HepG2 (cell line): ENCODE measurements around the gene PLCB4. TPM values are rescaled to one million over a fixed set of nuclear protein-coding genes. Genes with fewer than 3 reads are reported as not detected.

Experiments
- ESRRA ChIP-seq: sonication (generic); formaldehyde crosslinking; IDR thresholded peaks from 2 replicates; pipeline ENCODE4 v1.5.1; 2020; ENCODE audit warnings: mild to moderate bottlenecking, low read depth, missing genetic modification reagents
- FOXP1 ChIP-seq, 2 experiments: fragments of 450-650 bp in 1 of 2; IDR thresholded peaks; 2 replicates each; pipeline ENCODE4 v1.6.1; 2017 to 2018; ENCODE audit warnings: antibody characterized with exemption in 1 of 2
- HNRNPL ChIP-seq: fragments of 200-400 bp; formaldehyde crosslinking; IDR thresholded peaks from 2 replicates; pipeline ENCODE4 v1.6.1; 2017; ENCODE audit warnings: mild to moderate bottlenecking, low read depth, low read length
- KLF16 ChIP-seq, 2 experiments: sonication (generic) in 1 of 2; formaldehyde crosslinking in 1 of 2; IDR thresholded peaks; 2 replicates each; pipeline versions ENCODE4 v1.6.1 to v1.8.0; 2016 to 2023; ENCODE audit warnings: missing genetic modification reagents in 2 of 2, missing compliant biosample characterization in 1 of 2
- LCORL ChIP-seq, 2 experiments: fragments of 450-650 bp in 1 of 2; sonication (generic) in 1 of 2; formaldehyde crosslinking in 1 of 2; IDR thresholded peaks; 2 replicates each; pipeline versions ENCODE4 v1.5.0 to v1.6.1; 2017 to 2020; ENCODE audit warnings: antibody characterized with exemption in 1 of 2, missing genetic modification reagents in 1 of 2
- MTF1 ChIP-seq: sonication (generic); formaldehyde crosslinking; IDR thresholded peaks from 2 replicates; pipeline ENCODE4 v1.5.0; 2020; ENCODE audit warnings: missing genetic modification reagents
- MXD4 ChIP-seq: IDR thresholded peaks from 2 replicates; pipeline ENCODE4 v1.6.1; 2016; ENCODE audit warnings: mild to moderate bottlenecking, missing biosample characterization, missing genetic modification reagents
- SP4 ChIP-seq: sonication (generic); formaldehyde crosslinking; IDR thresholded peaks from 2 replicates; pipeline ENCODE4 v1.8.1; 2023; ENCODE audit warnings: mild to moderate bottlenecking, missing genetic modification reagents
- SSRP1 ChIP-seq: IDR thresholded peaks from 2 replicates; pipeline ENCODE4 v1.6.1; 2016; ENCODE audit warnings: control low read depth
- TRIM24 ChIP-seq: sonication (generic); formaldehyde crosslinking; IDR thresholded peaks from 2 replicates; pipeline ENCODE4 v1.8.0; 2022; ENCODE audit warnings: mild to moderate bottlenecking, missing genetic modification reagents
- ZBTB42 ChIP-seq: sonication (generic); formaldehyde crosslinking; IDR thresholded peaks from 2 replicates; pipeline ENCODE4 v1.5.0; 2020; ENCODE audit warnings: mild to moderate bottlenecking, missing genetic modification reagents
- ZNF337 ChIP-seq: sonication (generic); formaldehyde crosslinking; IDR thresholded peaks from 2 replicates; pipeline ENCODE4 v1.5.1; 2020; ENCODE audit warnings: missing genetic modification reagents, low read depth, mild to moderate bottlenecking, borderline replicate concordance
- ZNF468 ChIP-seq: sonication (generic); formaldehyde crosslinking; IDR thresholded peaks from 2 replicates; pipeline ENCODE4 v1.8.0; 2022; ENCODE audit warnings: mild to moderate bottlenecking, moderate library complexity, missing genetic modification reagents
- polyA plus RNA-seq, 8 experiments: library from polyadenylated mRNA; depleted of rRNA in 3 of 8; stranded (reverse) in 7 of 8; unstranded in 1 of 8; fragments of >200 nt; fragmentation: Illumina TruSeq in 4 of 8; extraction: Trizol in 4 of 8; gene quantifications; 2 replicates each; pipeline versions ENCODE4 v1.2.1 to v1.2.3, GENCODE V29; 2011 to 2016; ENCODE audit warnings: low read depth in 4 of 8, missing spikeins in 1 of 8, mixed read lengths in 1 of 8; ENCODE audit not compliant: insufficient read depth in 1 of 8
- total RNA-seq, 5 experiments: library from RNA; depleted of rRNA; stranded (reverse); fragments of >200 nt; fragmentation: Illumina TruSeq; extraction: Trizol; gene quantifications; 2 replicates each; pipeline ENCODE4 v1.2.3, GENCODE V29; 2016; ENCODE audit warnings: low read depth in 1 of 5
- TF ChIP-seq, protein P1 (sequence below): sonication (generic); formaldehyde crosslinking; conservative IDR thresholded peaks from 2 replicates; pipeline ENCODE4 v1.8.0; 2022; ENCODE audit warnings: missing genetic modification reagents
- TF ChIP-seq, protein P2 (sequence below): sonication (generic); formaldehyde crosslinking; IDR thresholded peaks from 2 replicates; pipeline ENCODE4 v1.5.1; 2020; ENCODE audit warnings: mild to moderate bottlenecking, missing genetic modification reagents, borderline replicate concordance
- TF ChIP-seq, protein P3 (sequence below): sonication (generic); formaldehyde crosslinking; IDR thresholded peaks from 2 replicates; pipeline ENCODE4 v1.4.0; 2020; ENCODE audit warnings: mild to moderate bottlenecking, low read depth, missing genetic modification reagents
- TF ChIP-seq, protein P4 (sequence below): sonication (generic); formaldehyde crosslinking; IDR thresholded peaks from 2 replicates; pipeline ENCODE4 v1.4.0; 2020; ENCODE audit warnings: missing genetic modification reagents; ENCODE audit errors: not compliant biosample characterization

PLCB4 gene
- total and polyA plus RNA-seq, 2 of the 13 experiments (the other 11 are each of a cell fraction or from before 2014, with no cell fraction given) = 0.01 TPM; not detected in 1

DNA sequence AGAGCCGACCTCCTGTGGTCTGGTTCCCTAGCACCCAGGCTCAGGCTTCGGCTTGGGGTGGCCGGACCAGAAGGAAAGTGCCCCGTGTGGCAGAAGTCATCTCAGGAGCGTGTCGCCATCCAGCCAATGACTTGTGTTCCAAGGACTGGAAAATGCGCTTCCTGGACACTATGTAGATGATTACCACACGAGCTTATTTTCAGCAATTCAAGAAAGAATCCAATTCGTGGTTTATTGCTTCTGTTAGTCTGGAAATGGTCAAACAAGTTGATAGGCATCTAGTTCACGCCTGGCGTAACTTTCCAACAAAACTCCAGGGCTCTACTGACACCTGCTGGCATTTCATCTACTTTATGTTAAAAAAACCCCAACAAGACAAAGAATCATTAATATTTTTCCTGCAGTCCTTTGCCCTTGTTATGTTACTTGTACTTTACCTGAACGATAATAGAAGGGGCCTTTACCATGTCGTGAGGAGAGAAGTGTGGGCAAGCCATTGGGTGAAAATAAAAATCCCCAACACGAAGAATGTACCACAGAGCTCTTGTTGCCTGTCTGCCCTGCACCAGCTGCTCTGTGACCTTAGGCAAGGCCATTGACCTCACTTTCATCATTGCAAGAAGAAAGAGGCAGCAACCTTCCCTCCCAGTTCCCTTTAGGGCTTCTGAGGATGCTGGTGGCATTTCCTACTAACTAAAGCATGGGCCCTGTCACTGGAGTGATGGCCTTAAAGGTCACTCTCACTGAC lies 290.8 kb downstream of the PLCB4 start (continued):
- TF ChIP-seq, protein P1, sequence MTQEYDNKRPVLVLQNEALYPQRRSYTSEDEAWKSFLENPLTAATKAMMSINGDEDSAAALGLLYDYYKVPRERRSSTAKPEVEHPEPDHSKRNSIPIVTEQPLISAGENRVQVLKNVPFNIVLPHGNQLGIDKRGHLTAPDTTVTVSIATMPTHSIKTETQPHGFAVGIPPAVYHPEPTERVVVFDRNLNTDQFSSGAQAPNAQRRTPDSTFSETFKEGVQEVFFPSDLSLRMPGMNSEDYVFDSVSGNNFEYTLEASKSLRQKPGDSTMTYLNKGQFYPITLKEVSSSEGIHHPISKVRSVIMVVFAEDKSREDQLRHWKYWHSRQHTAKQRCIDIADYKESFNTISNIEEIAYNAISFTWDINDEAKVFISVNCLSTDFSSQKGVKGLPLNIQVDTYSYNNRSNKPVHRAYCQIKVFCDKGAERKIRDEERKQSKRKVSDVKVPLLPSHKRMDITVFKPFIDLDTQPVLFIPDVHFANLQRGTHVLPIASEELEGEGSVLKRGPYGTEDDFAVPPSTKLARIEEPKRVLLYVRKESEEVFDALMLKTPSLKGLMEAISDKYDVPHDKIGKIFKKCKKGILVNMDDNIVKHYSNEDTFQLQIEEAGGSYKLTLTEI (CRISPR knock-in tag) = no peak
- TF ChIP-seq MTF1 (no peak), HNRNPL (no peak), ZBTB42 (no peak), ZNF468 (CRISPR knock-in tag) (no peak), SP4 (CRISPR knock-in tag) (peak; percentile 49; the same call in 1 of the 2 replicates), ESRRA (CRISPR knock-in tag) (no peak), SSRP1 (CRISPR knock-in tag) (no peak), KLF16 (CRISPR knock-in tag; IDR thresholded peaks at IDR 0.05) (0 out of 4 replicates have a peak, but pooled peaks of 1 of the 2 experiments have one; percentile 24), LCORL (IDR thresholded peaks at IDR 0.05) (no peak), LCORL (CRISPR knock-in tag; IDR thresholded peaks at IDR 0.05) (peak; percentile 32; the same call in 1 of the 2 replicates), TRIM24 (CRISPR knock-in tag) (no peak), FOXP1 (IDR thresholded peaks at IDR 0.05) (no peak), FOXP1 (CRISPR knock-in tag; IDR thresholded peaks at IDR 0.05) (no peak), MXD4 (0 out of 2 replicates have a peak, but pooled peaks have one; percentile 48), ZNF337 (no peak)
- TF ChIP-seq, protein P2, sequence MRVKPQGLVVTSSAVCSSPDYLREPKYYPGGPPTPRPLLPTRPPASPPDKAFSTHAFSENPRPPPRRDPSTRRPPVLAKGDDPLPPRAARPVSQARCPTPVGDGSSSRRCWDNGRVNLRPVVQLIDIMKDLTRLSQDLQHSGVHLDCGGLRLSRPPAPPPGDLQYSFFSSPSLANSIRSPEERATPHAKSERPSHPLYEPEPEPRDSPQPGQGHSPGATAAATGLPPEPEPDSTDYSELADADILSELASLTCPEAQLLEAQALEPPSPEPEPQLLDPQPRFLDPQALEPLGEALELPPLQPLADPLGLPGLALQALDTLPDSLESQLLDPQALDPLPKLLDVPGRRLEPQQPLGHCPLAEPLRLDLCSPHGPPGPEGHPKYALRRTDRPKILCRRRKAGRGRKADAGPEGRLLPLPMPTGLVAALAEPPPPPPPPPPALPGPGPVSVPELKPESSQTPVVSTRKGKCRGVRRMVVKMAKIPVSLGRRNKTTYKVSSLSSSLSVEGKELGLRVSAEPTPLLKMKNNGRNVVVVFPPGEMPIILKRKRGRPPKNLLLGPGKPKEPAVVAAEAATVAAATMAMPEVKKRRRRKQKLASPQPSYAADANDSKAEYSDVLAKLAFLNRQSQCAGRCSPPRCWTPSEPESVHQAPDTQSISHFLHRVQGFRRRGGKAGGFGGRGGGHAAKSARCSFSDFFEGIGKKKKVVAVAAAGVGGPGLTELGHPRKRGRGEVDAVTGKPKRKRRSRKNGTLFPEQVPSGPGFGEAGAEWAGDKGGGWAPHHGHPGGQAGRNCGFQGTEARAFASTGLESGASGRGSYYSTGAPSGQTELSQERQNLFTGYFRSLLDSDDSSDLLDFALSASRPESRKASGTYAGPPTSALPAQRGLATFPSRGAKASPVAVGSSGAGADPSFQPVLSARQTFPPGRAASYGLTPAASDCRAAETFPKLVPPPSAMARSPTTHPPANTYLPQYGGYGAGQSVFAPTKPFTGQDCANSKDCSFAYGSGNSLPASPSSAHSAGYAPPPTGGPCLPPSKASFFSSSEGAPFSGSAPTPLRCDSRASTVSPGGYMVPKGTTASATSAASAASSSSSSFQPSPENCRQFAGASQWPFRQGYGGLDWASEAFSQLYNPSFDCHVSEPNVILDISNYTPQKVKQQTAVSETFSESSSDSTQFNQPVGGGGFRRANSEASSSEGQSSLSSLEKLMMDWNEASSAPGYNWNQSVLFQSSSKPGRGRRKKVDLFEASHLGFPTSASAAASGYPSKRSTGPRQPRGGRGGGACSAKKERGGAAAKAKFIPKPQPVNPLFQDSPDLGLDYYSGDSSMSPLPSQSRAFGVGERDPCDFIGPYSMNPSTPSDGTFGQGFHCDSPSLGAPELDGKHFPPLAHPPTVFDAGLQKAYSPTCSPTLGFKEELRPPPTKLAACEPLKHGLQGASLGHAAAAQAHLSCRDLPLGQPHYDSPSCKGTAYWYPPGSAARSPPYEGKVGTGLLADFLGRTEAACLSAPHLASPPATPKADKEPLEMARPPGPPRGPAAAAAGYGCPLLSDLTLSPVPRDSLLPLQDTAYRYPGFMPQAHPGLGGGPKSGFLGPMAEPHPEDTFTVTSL (CRISPR knock-in tag) = no peak
- TF ChIP-seq, protein P3, sequence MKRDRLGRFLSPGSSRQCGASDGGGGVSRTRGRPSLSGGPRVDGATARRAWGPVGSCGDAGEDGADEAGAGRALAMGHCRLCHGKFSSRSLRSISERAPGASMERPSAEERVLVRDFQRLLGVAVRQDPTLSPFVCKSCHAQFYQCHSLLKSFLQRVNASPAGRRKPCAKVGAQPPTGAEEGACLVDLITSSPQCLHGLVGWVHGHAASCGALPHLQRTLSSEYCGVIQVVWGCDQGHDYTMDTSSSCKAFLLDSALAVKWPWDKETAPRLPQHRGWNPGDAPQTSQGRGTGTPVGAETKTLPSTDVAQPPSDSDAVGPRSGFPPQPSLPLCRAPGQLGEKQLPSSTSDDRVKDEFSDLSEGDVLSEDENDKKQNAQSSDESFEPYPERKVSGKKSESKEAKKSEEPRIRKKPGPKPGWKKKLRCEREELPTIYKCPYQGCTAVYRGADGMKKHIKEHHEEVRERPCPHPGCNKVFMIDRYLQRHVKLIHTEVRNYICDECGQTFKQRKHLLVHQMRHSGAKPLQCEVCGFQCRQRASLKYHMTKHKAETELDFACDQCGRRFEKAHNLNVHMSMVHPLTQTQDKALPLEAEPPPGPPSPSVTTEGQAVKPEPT (CRISPR knock-in tag) = no peak
- TF ChIP-seq, protein P4, sequence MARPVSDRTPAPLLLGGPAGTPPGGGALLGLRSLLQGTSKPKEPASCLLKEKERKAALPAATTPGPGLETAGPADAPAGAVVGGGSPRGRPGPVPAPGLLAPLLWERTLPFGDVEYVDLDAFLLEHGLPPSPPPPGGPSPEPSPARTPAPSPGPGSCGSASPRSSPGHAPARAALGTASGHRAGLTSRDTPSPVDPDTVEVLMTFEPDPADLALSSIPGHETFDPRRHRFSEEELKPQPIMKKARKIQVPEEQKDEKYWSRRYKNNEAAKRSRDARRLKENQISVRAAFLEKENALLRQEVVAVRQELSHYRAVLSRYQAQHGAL (CRISPR knock-in tag) = no peak
